Measurements from ENCODE around the gene NOTUM.

GRCh38 chr17:81967244-81967532, 6.2 kb upstream of the NOTUM start:
- no peak for TF ChIP-seq CTCF (IDR thresholded peaks at IDR 0.05)
- TF ChIP-seq POLR2A (IDR thresholded peaks at IDR 0.05) = no peak
- no peak for TF ChIP-seq POLR2AphosphoS5 (IDR thresholded peaks at IDR 0.05)
- TF ChIP-seq EP300 (IDR thresholded peaks at IDR 0.05) = no peak
